Activated T-cell treated with anti-CD3 and anti-CD28 coated beads, Interleukin-2, amount 50 U/mL, for 24 hours (primary cell): ENCODE measurements around the gene THY1.
"Not testable (repeated sequence)": the region's sequence is repeated elsewhere in the genome, so short reads cannot be mapped to it uniquely, and the experiment has no call there.

Source experiments
- DNase-seq: peaks from one replicate; pipeline ENCODE4 v3.0.0-alpha.2; 2020
- H3K27ac Mint-ChIP-seq: 2 replicates; pipeline ENCODE4 v1.8.0; 2020; ENCODE audit warnings: mild to moderate bottlenecking, mixed read lengths
- H3K27me3 Mint-ChIP-seq: 2 replicates; pipeline ENCODE4 v1.8.0; 2020; ENCODE audit warnings: mixed read lengths
- H3K36me3 Mint-ChIP-seq: 2 replicates; pipeline ENCODE4 v1.8.0; 2020; ENCODE audit warnings: low read depth, mixed read lengths
- H3K4me1 Mint-ChIP-seq: 2 replicates; pipeline ENCODE4 v1.8.0; 2020; ENCODE audit warnings: low read depth, mixed read lengths
- H3K4me3 Mint-ChIP-seq: 2 replicates; pipeline ENCODE4 v1.8.0; 2020; ENCODE audit warnings: mild to moderate bottlenecking, moderate library complexity, mixed read lengths
- H3K9me3 Mint-ChIP-seq: 2 replicates; pipeline ENCODE4 v1.8.0; 2020; ENCODE audit warnings: mixed read lengths

The THY1 gene

GRCh38 chr11:119397740-119398139 is 25.2 kb downstream of the THY1 start:
- Mint-ChIP-seq H3K36me3 (no peaks in the 10 kb centered on the region), H3K4me1 (no peaks in the 10 kb centered on the region), H3K4me3 (no peak overlapping the region), H3K9me3 (peaks cover 34% of the 10 kb centered on the region), H3K27ac (no peak overlapping the region), H3K27me3 (peaks cover 34% of the 10 kb centered on the region)
- no peak for DNase-seq

- Mint-ChIP-seq H3K36me3 (no peaks in the 10 kb centered on the region), H3K4me3 (no peak overlapping the region), H3K27ac (no peak overlapping the region), H3K27me3 (peaks cover 36% of the 10 kb centered on the region), H3K4me1 (no peaks in the 10 kb centered on the region), H3K9me3 (peaks cover 34% of the 10 kb centered on the region)
- no peak for DNase-seq
Measured at GRCh38 chr11:119396835-119397234, 26.1 kb downstream of the THY1 start.

DNA sequence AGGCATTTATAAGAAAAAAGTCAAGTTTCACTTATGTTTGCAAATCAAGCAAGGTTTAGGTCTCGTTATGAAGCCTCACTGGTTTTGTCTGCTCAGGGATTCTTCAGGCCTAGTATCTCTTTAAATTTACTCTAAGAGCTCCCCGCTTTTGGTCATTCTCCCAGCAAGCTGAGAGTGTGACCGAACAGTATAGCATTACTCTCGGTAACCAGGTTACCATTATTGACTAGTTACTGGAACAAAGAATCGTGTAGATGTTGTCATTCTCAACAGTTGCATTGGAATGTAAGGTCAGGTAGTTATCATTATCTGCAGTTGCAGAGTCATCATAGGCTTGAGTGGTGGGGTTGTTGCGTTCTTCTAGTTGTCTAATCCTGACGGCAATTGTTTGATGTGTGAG is 31.7 kb downstream of the THY1 start:
- H3K27me3 Mint-ChIP-seq: peaks cover 19% of the 10 kb centered on the region
- no peaks in the 10 kb centered on the region for H3K9me3 Mint-ChIP-seq
- H3K27ac Mint-ChIP-seq: no peak overlapping the region
- H3K4me1 Mint-ChIP-seq: no peaks in the 10 kb centered on the region
- H3K36me3 Mint-ChIP-seq: no peaks in the 10 kb centered on the region
- H3K4me3 Mint-ChIP-seq: no peak overlapping the region
- DNase-seq: no peak

DNA sequence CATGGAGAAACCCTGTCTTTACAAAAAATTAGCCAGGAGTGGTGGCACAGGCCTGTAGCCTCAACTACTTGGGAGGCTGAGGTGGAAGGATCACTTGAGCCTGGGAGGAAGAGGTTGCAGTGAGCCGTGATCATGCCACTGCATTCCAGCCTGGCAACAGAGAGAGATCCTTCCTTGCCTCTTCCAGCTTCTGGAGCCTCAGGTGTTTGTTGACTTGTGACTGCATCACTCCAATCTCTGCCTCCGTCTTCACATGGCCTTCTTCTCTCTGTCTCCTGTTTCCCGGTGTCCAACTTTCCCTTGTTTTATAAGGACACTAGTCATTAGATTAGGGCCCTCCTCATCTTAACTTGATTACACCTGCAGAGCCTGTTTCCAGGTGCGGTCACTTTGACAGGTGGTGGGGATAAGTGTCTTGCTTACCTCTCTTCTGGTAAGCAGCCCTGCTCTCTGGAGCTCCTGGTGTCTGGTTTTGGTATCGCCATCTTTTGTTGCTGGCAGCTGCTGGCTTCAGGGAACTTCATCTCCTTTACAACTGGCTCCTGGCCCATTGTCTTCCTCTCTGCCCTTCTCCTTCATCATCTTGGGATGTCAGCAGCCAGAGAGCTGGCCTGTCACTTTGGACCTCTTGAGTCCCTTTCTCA is 33.2 kb downstream of the THY1 start:
- DNase-seq: no peak
- no peaks in the 10 kb centered on the region for H3K36me3 Mint-ChIP-seq
- no peaks in the 10 kb centered on the region for H3K4me1 Mint-ChIP-seq
- no peaks in the 10 kb centered on the region for H3K9me3 Mint-ChIP-seq
- H3K27me3 Mint-ChIP-seq: peaks cover 14% of the 10 kb centered on the region
- no peak overlapping the region for H3K4me3 Mint-ChIP-seq
- H3K27ac Mint-ChIP-seq: no peak overlapping the region

GRCh38 chr11:119388103-119388502 is 34.9 kb downstream of the THY1 start:
- Mint-ChIP-seq H3K4me3 (no peak overlapping the region), H3K27ac (no peak overlapping the region), H3K27me3 (peaks cover 5% of the 10 kb centered on the region), H3K4me1 (no peaks in the 10 kb centered on the region), H3K36me3 (no peaks in the 10 kb centered on the region), H3K9me3 (no peaks in the 10 kb centered on the region)
- no peak for DNase-seq

- DNase-seq: no peak
Measured at GRCh38 chr11:119384332-119384731, 38.6 kb downstream of the THY1 start.

GRCh38 chr11:119382513-119382912 is 40.5 kb downstream of the THY1 start:
- H3K27ac Mint-ChIP-seq, DNase-seq, H3K4me3 Mint-ChIP-seq, H3K27me3 Mint-ChIP-seq, H3K36me3 Mint-ChIP-seq, H3K9me3 Mint-ChIP-seq, H3K4me1 Mint-ChIP-seq: not testable (repeated sequence)

More at GRCh38 chr11:119384332-119384731, 38.6 kb downstream of the THY1 start:
- no peaks in the 10 kb centered on the region for H3K27me3 Mint-ChIP-seq
- H3K36me3 Mint-ChIP-seq: no peaks in the 10 kb centered on the region
- no peaks in the 10 kb centered on the region for H3K9me3 Mint-ChIP-seq
- no peak overlapping the region for H3K27ac Mint-ChIP-seq
- peaks cover 8% of the 10 kb centered on the region for H3K4me1 Mint-ChIP-seq
- no peak overlapping the region for H3K4me3 Mint-ChIP-seq

DNA sequence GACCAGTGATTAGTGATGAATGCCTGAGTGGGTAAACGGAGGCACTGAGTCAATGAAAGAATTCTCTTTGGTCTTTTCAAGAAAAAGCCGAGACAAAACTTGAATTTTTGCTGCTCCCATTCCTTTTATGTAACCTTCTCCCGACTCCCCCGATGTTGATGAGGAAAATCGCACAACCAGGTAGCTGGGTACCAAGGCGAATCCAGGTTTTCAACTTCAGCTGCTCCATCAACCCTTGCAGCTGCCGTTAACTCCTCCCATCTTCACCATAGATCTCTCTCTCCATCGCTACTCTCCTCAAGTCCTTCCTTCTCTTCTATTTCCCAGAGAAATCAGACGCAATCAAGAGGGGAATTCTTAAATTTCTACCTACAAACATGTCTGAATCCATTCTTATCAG is 40.9 kb downstream of the THY1 start:
- Mint-ChIP-seq H3K27me3 (no peaks in the 10 kb centered on the region), H3K4me3 (no peak overlapping the region), H3K9me3 (no peaks in the 10 kb centered on the region), H3K4me1 (peaks cover 10% of the 10 kb centered on the region), H3K27ac (no peak overlapping the region), H3K36me3 (no peaks in the 10 kb centered on the region)
- no peak for DNase-seq

- peaks cover 10% of the 10 kb centered on the region for H3K4me1 Mint-ChIP-seq
- no peaks in the 10 kb centered on the region for H3K36me3 Mint-ChIP-seq
- H3K9me3 Mint-ChIP-seq: no peaks in the 10 kb centered on the region
- no peaks in the 10 kb centered on the region for H3K27me3 Mint-ChIP-seq
- DNase-seq: peak; percentile 99
- no peak within 1 kb of the TSS for H3K27ac Mint-ChIP-seq
- no peak within 1 kb of the TSS for H3K4me3 Mint-ChIP-seq
Measured at GRCh38 chr11:119381181-119381988, 41.6 kb downstream of the THY1 start, which contains the start of gene USP2. TSS of gene USP2 (minus strand) at chr11:119381690. CDS start at chr11:119373480, 8,210 bp downstream.

- DNase-seq: no peak
- H3K9me3 Mint-ChIP-seq: no peaks in the 10 kb centered on the region
- H3K27me3 Mint-ChIP-seq: no peaks in the 10 kb centered on the region
- peaks cover 10% of the 10 kb centered on the region for H3K4me1 Mint-ChIP-seq
- H3K36me3 Mint-ChIP-seq: no peaks in the 10 kb centered on the region
- no peak overlapping the region for H3K27ac Mint-ChIP-seq
- H3K4me3 Mint-ChIP-seq: no peak overlapping the region
Measured at GRCh38 chr11:119380827-119381180, 42.2 kb downstream of the THY1 start.

- no peak for DNase-seq
- no peaks in the 10 kb centered on the region for H3K9me3 Mint-ChIP-seq
- H3K36me3 Mint-ChIP-seq: no peaks in the 10 kb centered on the region
- peaks cover 10% of the 10 kb centered on the region for H3K4me1 Mint-ChIP-seq
- H3K4me3 Mint-ChIP-seq: no peak overlapping the region
- H3K27me3 Mint-ChIP-seq: no peaks in the 10 kb centered on the region
- H3K27ac Mint-ChIP-seq: no peak overlapping the region
Measured at GRCh38 chr11:119380160-119380826, 42.7 kb downstream of the THY1 start.

DNA sequence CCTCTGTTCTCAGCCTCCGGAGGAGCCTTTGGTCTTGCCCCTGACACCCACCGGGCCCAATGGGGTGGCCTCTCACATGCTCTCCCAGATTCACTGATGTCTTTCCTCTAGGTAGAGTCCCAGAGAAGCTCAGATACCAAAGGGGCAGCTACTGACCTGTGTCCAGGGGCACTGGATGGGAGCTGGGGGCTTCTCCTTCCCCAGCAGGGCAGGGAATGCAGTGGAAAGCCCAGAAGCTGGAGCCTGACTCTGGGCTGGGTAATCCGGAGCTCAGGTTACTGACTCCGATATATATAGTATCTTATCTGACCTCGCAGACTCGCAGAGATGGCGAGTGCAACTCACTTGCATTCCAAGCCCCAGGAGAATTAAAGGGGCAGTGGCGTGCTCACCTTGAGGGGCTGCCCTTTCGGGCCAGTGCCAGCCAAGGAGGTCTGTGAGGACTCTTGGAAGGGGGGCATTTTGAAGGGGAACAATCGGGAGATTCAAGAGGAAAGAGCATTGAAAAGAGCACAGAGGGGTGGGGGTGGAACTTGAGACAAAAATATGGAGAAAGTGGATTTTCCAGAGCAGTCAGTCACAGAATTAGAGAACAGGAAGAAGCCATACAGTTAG is 44.0 kb downstream of the THY1 start:
- Mint-ChIP-seq H3K36me3 (no peaks in the 10 kb centered on the region), H3K27me3 (no peaks in the 10 kb centered on the region), H3K4me3 (no peak overlapping the region), H3K27ac (no peak overlapping the region), H3K9me3 (no peaks in the 10 kb centered on the region), H3K4me1 (peaks cover 13% of the 10 kb centered on the region)
- DNase-seq: no peak

- no peaks in the 10 kb centered on the region for H3K27me3 Mint-ChIP-seq
- DNase-seq: no peak
- H3K27ac Mint-ChIP-seq: no peak overlapping the region
- no peaks in the 10 kb centered on the region for H3K9me3 Mint-ChIP-seq
- peaks cover 20% of the 10 kb centered on the region for H3K4me1 Mint-ChIP-seq
- H3K36me3 Mint-ChIP-seq: no peaks in the 10 kb centered on the region
- no peak overlapping the region for H3K4me3 Mint-ChIP-seq
Measured at GRCh38 chr11:119377961-119378667, 44.9 kb downstream of the THY1 start.
